Liver (tissue), 3 donors: ENCODE data around the gene NPEPPS.

Experiments
- EGR1 ChIP-seq, 2 donors: IDR thresholded peaks; 2 replicates each; pipeline ENCODE4 v1.6.1; 2016 to 2018; ENCODE audit warnings: antibody characterized with exemption in 2 of 2, low read depth in 2 of 2
- RAD21 ChIP-seq, 2 donors: IDR thresholded peaks; 2 replicates each; pipeline ENCODE4 v1.6.1; 2016; ENCODE audit warnings: antibody characterized with exemption in 2 of 2, mild to moderate bottlenecking in 2 of 2
- TF ChIP-seq, protein P1 (sequence below): fragments of 150-350 bp; IDR thresholded peaks from 2 replicates; pipeline ENCODE4 v1.5.1; 2017; ENCODE audit warnings: improper control_type of control experiment, low read depth, low read length; ENCODE audit not compliant: missing input control
- TF ChIP-seq, protein P2 (sequence below): IDR thresholded peaks from 2 replicates; pipeline ENCODE4 v1.6.1; 2016; ENCODE audit warnings: antibody characterized with exemption
- donor health status: healthy.
- donor health status: healthy.

DNA sequence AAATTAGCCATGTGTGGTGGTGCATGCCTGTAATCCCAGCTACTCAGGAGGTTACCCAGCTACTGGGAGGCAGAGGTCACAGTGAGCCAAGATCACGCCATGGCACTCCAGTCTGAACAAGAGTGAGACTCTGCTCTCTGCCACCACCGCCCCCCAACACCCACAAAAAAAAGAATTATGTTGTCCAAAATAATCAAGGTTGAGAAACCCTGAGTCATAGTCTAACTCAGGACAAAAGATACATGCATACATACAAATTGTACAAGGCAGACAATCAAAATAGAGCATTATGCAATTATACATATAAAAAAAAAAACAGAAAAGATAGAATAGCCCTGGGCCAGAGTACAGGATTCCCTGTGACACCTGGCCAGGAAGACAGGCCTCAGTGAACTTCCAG, 112.2 kb downstream of the NPEPPS start:
- no peak for TF ChIP-seq EGR1 (IDR thresholded peaks at IDR 0.05; ENCODE audit: low read depth in 2 of 2)
- TF ChIP-seq, protein P1, sequence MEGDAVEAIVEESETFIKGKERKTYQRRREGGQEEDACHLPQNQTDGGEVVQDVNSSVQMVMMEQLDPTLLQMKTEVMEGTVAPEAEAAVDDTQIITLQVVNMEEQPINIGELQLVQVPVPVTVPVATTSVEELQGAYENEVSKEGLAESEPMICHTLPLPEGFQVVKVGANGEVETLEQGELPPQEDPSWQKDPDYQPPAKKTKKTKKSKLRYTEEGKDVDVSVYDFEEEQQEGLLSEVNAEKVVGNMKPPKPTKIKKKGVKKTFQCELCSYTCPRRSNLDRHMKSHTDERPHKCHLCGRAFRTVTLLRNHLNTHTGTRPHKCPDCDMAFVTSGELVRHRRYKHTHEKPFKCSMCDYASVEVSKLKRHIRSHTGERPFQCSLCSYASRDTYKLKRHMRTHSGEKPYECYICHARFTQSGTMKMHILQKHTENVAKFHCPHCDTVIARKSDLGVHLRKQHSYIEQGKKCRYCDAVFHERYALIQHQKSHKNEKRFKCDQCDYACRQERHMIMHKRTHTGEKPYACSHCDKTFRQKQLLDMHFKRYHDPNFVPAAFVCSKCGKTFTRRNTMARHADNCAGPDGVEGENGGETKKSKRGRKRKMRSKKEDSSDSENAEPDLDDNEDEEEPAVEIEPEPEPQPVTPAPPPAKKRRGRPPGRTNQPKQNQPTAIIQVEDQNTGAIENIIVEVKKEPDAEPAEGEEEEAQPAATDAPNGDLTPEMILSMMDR = no peak
- TF ChIP-seq, protein P2, sequence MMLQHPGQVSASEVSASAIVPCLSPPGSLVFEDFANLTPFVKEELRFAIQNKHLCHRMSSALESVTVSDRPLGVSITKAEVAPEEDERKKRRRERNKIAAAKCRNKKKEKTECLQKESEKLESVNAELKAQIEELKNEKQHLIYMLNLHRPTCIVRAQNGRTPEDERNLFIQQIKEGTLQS = no peak
- no peak for TF ChIP-seq RAD21 (IDR thresholded peaks at IDR 0.05)
